ENCODE data around the gene GDF11. TPM values are rescaled to one million over a fixed set of nuclear protein-coding genes. Genes with fewer than 3 reads are reported as not detected.

Gene GDF11
- total RNA-seq, 2 experiments from 2014 or later: 7.7 to 8.7 TPM

DNA sequence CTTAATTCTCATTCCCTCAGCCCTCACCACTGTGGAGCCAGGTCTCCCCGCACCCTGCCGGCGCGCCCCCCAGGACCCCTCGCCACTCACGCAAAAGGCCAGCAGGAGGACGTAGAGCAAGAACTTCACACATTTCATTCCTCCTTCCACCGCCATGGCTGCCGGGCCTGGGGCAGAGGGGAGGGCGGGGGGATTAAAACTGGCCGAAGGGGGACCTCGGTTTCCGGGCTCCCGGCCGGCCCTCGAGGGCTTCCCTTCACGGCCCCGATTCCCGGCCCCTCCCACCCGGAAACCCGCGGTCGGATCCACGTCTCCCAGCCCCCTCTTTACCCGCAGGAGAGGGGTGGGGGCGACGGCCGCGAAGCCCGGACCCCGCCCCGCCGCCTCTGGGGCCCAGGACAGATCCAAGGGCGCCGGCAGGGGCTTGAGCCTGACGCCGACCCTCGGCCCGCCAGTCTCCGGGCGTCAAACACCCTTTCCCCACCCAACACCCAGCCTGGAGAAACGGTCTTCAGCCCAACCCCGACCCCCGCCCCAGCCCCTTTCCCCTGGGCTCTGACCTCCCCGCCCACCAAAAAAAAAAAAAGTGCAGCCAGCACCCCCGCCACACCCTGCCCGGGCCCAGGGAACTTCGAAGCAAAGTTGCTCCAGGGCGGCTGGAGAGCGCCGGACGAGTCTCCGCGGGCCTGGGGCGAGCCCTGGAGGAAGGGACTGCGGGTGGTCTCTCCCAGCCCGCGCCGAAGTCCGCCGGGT, 14.6 kb upstream of the GDF11 start:
- DNase-seq: peak; percentile 48
- Mint-ChIP-seq H3K4me3 (peak overlapping the region; percentile 87), H3K36me3 (peaks cover 10% of the 10 kb centered on the region), H3K27me3 (no peaks in the 10 kb centered on the region), H3K27ac (peak overlapping the region; percentile 74), H3K4me1 (ENCODE audit: low read depth) (peaks cover 36% of the 10 kb centered on the region), H3K9me3 (no peaks in the 10 kb centered on the region)
- CTCF ChIA-PET: interaction anchor here (1.1 to 3.1 kb wide), 2 partner anchors 11 to 12 kb away, joined by 8 to 68 read pairs; partner anchors contain the start of gene BLOC1S1
- intact Hi-C loops (cut with micrococcal nuclease): no loop called here
- POLR2A ChIA-PET: interaction anchor here (1.0 to 2.0 kb wide), 6 partner anchors 10 to 206 kb away, joined by 3 to 23 read pairs (median 8); partner anchors contain the start of genes BLOC1S1 and DNAJC14

DNA sequence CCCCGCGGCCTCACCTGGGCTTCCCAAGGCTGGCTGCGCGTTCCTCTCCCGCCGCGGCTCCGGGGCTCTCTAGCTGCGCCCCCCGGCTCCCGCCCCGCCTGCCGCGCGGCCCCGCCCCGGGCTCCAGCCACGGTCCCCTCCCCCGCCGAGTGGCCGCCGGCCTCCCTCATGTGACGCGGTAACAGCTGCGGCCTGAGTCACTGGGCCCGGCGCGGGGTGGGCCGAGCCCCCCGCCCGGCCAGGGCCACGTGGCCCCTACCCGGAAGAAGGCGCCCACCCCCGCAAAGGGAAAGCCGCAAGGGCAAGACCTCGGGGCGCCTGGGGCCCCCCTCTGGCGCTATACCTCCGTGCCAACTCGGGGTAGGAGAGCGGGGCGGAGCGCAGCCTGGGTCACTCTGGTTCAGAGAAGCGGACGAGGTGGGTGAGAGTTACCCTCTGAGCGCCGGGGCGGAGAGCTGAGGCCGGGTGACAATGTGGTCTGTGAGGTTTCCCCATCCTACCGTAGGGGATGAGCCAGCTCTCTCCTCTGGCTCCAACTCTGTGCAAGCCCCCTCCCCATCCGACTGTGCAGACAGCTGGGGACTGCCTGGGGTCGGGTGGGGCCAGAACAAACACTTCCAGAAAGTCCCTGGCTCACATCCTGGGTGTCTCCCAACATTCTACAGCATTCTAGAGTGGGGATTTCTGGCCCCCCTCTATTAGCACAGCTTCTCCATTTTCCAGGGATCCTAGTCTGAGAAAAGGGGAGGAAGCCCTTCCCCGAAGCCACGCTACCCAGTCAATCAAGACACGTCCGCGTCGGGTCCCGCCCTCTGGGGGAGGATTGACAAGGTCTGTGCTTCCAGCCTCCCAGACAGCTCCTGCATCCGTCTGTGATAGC, 13.7 kb upstream of the GDF11 start, which contains the start of gene CD63:
Gene CD63 (minus strand): TSS at position 71 of the 880 bp plus-strand sequence. CDS start 668 bp downstream, outside the sequence.
- H3K36me3 Mint-ChIP-seq: peaks cover 6% of the 10 kb centered on the region
- H3K4me3 Mint-ChIP-seq: peak within 1 kb of the TSS; percentile 87
- H3K4me1 Mint-ChIP-seq (ENCODE audit: low read depth): peaks cover 36% of the 10 kb centered on the region
- intact Hi-C loops (cut with micrococcal nuclease): loop anchor here (1.0 kb wide), 2 partner anchors 8 to 12 kb away; no protein-coding TSS in a partner anchor
- peak; percentile 89 for DNase-seq
- H3K27ac Mint-ChIP-seq: peak within 1 kb of the TSS; percentile 89
- POLR2A ChIA-PET: interaction anchor here (0.7 to 2.0 kb wide), 16 partner anchors 9 to 1208 kb away, joined by 3 to 23 read pairs (median 3); partner anchors contain the start of genes BLOC1S1, DNAJC14, PYM1 and RAB5B
- H3K9me3 Mint-ChIP-seq: no peaks in the 10 kb centered on the region
- CTCF ChIA-PET: interaction anchor here (0.5 to 3.1 kb wide), 8 partner anchors 8 to 529 kb away, joined by 3 to 68 read pairs (median 4); partner anchors contain the start of genes ANKRD52 and BLOC1S1
- H3K27me3 Mint-ChIP-seq: no peaks in the 10 kb centered on the region

DNA sequence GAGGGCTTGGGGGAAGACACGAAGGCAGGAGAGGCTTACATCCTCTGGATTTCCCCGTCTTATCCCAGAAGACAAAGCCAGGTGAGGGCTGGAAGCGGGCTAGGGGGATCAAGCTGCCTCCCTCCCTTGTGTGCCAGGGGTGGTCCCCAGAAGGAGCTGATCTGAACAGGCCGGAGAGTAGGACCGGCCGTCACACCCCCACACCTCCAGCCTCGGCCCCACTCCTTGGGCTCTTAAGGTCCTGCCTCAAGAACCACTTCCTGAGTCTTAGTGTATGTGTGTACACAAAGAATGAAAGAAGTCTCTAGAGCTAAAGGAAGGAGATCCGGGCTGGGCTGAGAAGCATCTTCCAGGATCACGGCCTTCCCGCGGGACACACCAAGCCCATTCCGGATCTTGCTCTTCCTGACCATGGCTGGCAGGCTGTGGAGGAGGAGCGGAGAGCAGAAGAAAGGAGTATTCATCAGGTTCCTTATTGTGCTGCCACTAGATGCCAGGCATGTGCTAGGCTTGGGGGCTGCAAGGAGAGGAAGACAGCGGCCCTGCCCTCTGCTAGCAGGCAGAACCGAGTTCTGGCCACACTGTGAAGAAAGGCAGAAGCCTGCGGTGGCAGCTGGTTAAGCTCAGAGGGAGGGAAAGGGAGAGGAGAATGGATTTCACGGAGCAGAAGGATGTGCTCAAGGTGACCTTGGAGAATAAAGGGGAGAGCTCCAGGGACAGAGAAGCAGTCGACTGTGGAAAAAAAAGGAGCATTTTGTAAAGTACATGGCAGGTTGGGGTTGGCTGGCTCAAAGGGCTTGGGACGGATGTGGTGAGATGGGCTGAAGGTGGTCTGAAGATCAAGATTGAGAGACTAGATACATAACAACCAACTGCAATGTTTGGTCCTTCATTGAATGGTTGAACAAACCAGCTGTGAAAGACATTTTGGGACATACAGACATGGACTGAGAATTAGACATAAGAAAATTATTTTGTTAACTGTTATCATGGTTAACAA, 12.8 kb upstream of the GDF11 start:
- peak; percentile 42 for DNase-seq
- POLR2A ChIA-PET: interaction anchor here (0.7 to 2.0 kb wide), 16 partner anchors 8 to 1209 kb away, joined by 3 to 23 read pairs (median 3); partner anchors contain the start of genes BLOC1S1, DNAJC14, PYM1 and RAB5B
- H3K4me1 Mint-ChIP-seq (ENCODE audit: low read depth): peaks cover 33% of the 10 kb centered on the region
- H3K27me3 Mint-ChIP-seq: no peaks in the 10 kb centered on the region
- H3K9me3 Mint-ChIP-seq: no peaks in the 10 kb centered on the region
- peaks cover 6% of the 10 kb centered on the region for H3K36me3 Mint-ChIP-seq
- peak overlapping the region; percentile 87 for H3K4me3 Mint-ChIP-seq
- peak overlapping the region; percentile 89 for H3K27ac Mint-ChIP-seq
- intact Hi-C loops (cut with micrococcal nuclease): loop anchor here (1.0 kb wide), 2 partner anchors 7 to 13 kb away; no protein-coding TSS in a partner anchor
- CTCF ChIA-PET: interaction anchor here (0.5 to 3.1 kb wide), 10 partner anchors 9 to 528 kb away, joined by 3 to 68 read pairs (median 4); partner anchors contain the start of genes ANKRD52, BLOC1S1 and PA2G4

GRCh38 chr12:55732288-55732687, 10.6 kb upstream of the GDF11 start:
- intact Hi-C loops (cut with micrococcal nuclease): no loop called here
- Mint-ChIP-seq H3K4me1 (ENCODE audit: low read depth) (peaks cover 23% of the 10 kb centered on the region), H3K4me3 (no peak overlapping the region), H3K27ac (no peak overlapping the region), H3K27me3 (no peaks in the 10 kb centered on the region), H3K9me3 (no peaks in the 10 kb centered on the region), H3K36me3 (no peaks in the 10 kb centered on the region)
- POLR2A ChIA-PET: no interaction called here
- CTCF ChIA-PET: no interaction called here
- no peak for DNase-seq

GRCh38 chr12:55733021-55733555, 9.8 kb upstream of the GDF11 start:
- ChIA-PET POLR2A (no interaction called here), CTCF (interaction anchor here (0.7 kb wide), 1 partner anchor 68 kb away, joined by 3 read pairs; no protein-coding TSS in a partner anchor)

GRCh38 chr12:55733858-55734257, 9.1 kb upstream of the GDF11 start:
- Mint-ChIP-seq H3K36me3 (no peaks in the 10 kb centered on the region), H3K4me3 (no peak overlapping the region), H3K27ac (no peak overlapping the region), H3K27me3 (no peaks in the 10 kb centered on the region), H3K4me1 (ENCODE audit: low read depth) (peaks cover 30% of the 10 kb centered on the region), H3K9me3 (no peaks in the 10 kb centered on the region)
- ChIA-PET POLR2A (no interaction called here), CTCF (interaction anchor here (1.4 to 1.7 kb wide), 2 partner anchors 9 to 13 kb away, joined by 4 to 6 read pairs; no protein-coding TSS in a partner anchor)
- DNase-seq: no peak
- intact Hi-C loops (cut with micrococcal nuclease): no loop called here

More at GRCh38 chr12:55733021-55733555, 9.8 kb upstream of the GDF11 start:
- peaks cover 26% of the 10 kb centered on the region for H3K4me1 Mint-ChIP-seq (ENCODE audit: low read depth)
- H3K9me3 Mint-ChIP-seq: no peaks in the 10 kb centered on the region
- DNase-seq: no peak
- H3K4me3 Mint-ChIP-seq: no peak overlapping the region
- no peak overlapping the region for H3K27ac Mint-ChIP-seq
- no peaks in the 10 kb centered on the region for H3K36me3 Mint-ChIP-seq
- H3K27me3 Mint-ChIP-seq: no peaks in the 10 kb centered on the region
- intact Hi-C loops (cut with micrococcal nuclease): no loop called here

GRCh38 chr12:55734595-55734994, 8.3 kb upstream of the GDF11 start:
- H3K4me1 Mint-ChIP-seq (ENCODE audit: low read depth): peaks cover 30% of the 10 kb centered on the region
- POLR2A ChIA-PET: no interaction called here
- no peaks in the 10 kb centered on the region for H3K36me3 Mint-ChIP-seq
- no peak for DNase-seq
- no peaks in the 10 kb centered on the region for H3K9me3 Mint-ChIP-seq
- no peaks in the 10 kb centered on the region for H3K27me3 Mint-ChIP-seq
- H3K4me3 Mint-ChIP-seq: no peak overlapping the region
- H3K27ac Mint-ChIP-seq: no peak overlapping the region
- intact Hi-C loops (cut with micrococcal nuclease): no loop called here
- CTCF ChIA-PET: interaction anchor here (0.6 to 9.9 kb wide), 4 partner anchors 10 to 546 kb away, joined by 3 to 130 read pairs (median 5); partner anchors contain the start of gene DGKA

- H3K27ac Mint-ChIP-seq: no peak overlapping the region
- CTCF ChIA-PET: interaction anchor here (1.3 to 9.9 kb wide), 4 partner anchors 11 to 200 kb away, joined by 4 to 130 read pairs (median 22); partner anchors contain the start of gene DGKA
- no peaks in the 10 kb centered on the region for H3K36me3 Mint-ChIP-seq
- H3K4me1 Mint-ChIP-seq (ENCODE audit: low read depth): peaks cover 17% of the 10 kb centered on the region
- POLR2A ChIA-PET: no interaction called here
- H3K4me3 Mint-ChIP-seq: no peak overlapping the region
- no peak for DNase-seq
- no peaks in the 10 kb centered on the region for H3K9me3 Mint-ChIP-seq
- intact Hi-C loops (cut with micrococcal nuclease): loop anchor here (5.0 kb wide), 1 partner anchor 79 kb away; no protein-coding TSS in a partner anchor
- H3K27me3 Mint-ChIP-seq: no peaks in the 10 kb centered on the region
These were observed 6.8 kb upstream of the GDF11 start for GRCh38 chr12:55736076-55736475.

DNA sequence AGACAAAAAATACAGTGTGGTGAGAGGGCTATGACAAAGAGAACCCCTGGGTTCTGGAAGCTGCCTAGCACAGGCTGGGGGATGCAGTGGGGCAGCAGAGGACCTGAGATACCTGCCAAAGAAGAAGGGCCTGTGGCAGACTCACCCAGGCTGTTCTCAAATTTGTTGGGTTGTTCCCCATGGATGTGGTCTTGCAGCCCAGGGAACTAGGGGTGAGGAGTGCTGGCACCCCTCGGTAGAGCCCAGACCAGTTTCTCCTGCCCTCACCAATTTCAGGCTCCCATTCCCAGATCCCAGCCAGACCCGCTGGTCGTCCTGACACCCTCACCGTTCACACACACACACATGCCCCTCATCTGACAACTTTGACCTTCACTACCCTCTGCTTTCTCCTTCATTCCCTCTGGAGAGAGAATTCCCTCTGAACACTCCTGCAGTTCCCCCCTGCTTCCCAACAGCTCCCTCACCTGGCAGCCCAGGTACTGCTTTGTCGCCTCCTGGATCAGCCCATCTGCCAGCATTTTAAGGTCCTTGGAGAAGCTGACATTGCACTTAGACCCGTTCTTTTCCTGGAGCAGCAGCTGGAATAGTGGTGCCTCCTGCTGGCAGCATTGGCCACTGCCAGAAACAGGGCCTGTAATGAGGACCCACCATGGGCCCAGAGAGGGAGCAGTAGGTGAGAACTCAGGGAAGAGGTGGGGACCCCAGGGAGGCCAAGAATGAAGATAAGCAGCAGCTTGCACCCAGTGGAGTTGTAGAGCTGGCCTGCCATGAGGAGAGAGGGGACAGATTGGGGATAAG, 5.9 kb upstream of the GDF11 start:
- Mint-ChIP-seq H3K9me3 (no peaks in the 10 kb centered on the region), H3K4me1 (ENCODE audit: low read depth) (peaks cover 17% of the 10 kb centered on the region), H3K27ac (peak overlapping the region; percentile 44), H3K36me3 (no peaks in the 10 kb centered on the region), H3K27me3 (no peaks in the 10 kb centered on the region), H3K4me3 (no peak overlapping the region)
- intact Hi-C loops (cut with micrococcal nuclease): loop anchor here (1.0 to 5.0 kb wide), 4 partner anchors 8 to 80 kb away; partner anchors contain the start of gene CD63
- CTCF ChIA-PET: interaction anchor here (0.8 to 9.9 kb wide), 19 partner anchors 7 to 310 kb away, joined by 3 to 130 read pairs (median 21); partner anchors contain the start of genes BLOC1S1, CD63, DGKA and DNAJC14
- DNase-seq: peak; percentile 83
- POLR2A ChIA-PET: interaction anchor here (1.3 kb wide), 1 partner anchor 12 kb away, joined by 3 read pairs; no protein-coding TSS in a partner anchor

Measured in activated CD4-positive, alpha-beta memory T cell treated with anti-CD3 and anti-CD28 coated beads for 36 hours (primary cell).